ENCODE measurements around the gene ITGA2. TPM values are rescaled to one million over a fixed set of nuclear protein-coding genes. Genes with fewer than 3 reads are reported as not detected.

ITGA2 gene
- 4.8 and 5.5 TPM in 2 replicates for total RNA-seq

GRCh38 chr5:52989025-52989780 is at the start of gene ITGA2:
Gene ITGA2 (plus strand): TSS chr5:52989352. CDS start chr5:52989469, 117 bp downstream.

DNA sequence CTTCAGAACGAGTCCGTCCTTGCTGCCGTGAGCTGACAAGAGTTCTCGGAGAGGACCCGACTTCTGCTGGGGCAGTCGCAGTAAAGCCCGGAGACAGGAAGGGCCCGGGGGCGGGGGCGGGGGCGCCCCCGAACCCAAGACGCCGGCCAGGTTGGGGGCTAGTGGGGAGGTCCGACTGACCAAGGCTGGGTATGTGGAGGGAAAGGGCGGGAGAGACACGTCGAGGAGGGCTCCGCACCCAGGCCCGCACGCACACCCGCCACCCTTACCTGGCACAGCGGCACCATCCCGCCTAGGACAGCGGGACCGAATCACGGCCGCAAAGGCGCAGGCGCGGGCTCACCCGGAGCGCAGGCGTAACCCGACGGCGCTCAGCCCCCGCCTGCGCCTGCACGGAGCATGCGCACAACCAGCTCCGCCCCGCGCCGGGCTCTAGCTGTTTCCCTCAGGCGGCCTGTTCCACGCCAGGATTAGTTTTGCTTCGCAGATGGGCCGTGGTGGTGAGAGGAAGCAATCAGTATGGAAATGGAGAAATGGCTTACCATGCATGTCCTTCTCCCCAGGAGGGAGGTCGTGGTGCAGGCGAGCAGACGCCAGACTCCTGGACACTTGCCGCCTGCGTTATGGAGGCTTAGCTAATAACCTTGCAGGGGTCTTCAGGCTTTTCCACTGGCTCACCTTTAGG is 120.4 kb downstream of the ITGA2 start, which contains the start of gene MOCS2:
TSS of gene MOCS2 (minus strand) at position 315 of the 685 bp plus-strand sequence. CDS start 2,583 bp downstream, outside the sequence.

Other genes starting within 250 kb of the ITGA2 start
- 7.9 and 12.9 TPM in 2 replicates for gene ITGA1, start 201.4 kb upstream of the ITGA2 start, total RNA-seq
- 18.6 and 19.5 TPM in 2 replicates for gene PELO, start 201.4 kb upstream of the ITGA2 start, total RNA-seq
- gene MOCS2, start 120.4 kb downstream of the ITGA2 start, total RNA-seq: 41.3 and 47.2 TPM in 2 replicates